ENCODE results near the gene ABCB11.
"Not testable (repeated sequence)": the region's sequence is repeated elsewhere in the genome, so short reads cannot be mapped to it uniquely, and the experiment has no call there.

ABCB11 gene

GRCh38 chr2:168874368-168875054, 156.6 kb downstream of the ABCB11 start:
- no peak for DNase-seq

DNA sequence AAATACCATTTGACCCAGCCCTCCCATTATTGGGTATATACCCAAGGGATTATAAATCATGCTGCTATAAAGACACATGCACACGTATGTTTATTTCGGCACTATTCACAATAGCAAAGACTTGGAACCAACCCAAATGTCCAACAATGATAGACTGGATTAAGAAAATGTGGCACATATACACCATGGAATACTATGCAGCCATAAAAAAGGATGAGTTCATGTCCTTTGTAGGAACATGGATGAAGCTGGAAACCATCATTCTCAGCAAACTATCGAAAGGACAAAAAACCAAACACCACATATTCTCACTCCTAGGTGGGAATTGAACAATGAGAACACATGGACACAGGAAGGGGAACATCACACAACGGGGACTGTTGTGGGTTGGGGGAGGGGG, 160.3 kb downstream of the ABCB11 start:
- not testable (repeated sequence) for DNase-seq
